GM12875 (cell line): ENCODE results near the gene NKAP.
"Not testable (repeated sequence)": the region's sequence is repeated elsewhere in the genome, so short reads cannot be mapped to it uniquely, and the experiment has no call there.

ENCODE experiments used
- H3K4me3 ChIP-seq: one replicate; pipeline ENCODE4 v1.5.1; 2011; ENCODE audit warnings: low read depth, low read length, control low read depth
- CTCF ChIP-seq: IDR thresholded peaks from 2 replicates; pipeline ENCODE4 v1.5.1; 2011; ENCODE audit warnings: low read depth, mild to moderate bottlenecking, control low read depth, inconsistent platforms, low read length, moderate library complexity, borderline replicate concordance; ENCODE audit not compliant: insufficient read depth

Gene NKAP

GRCh38 chrX:119983494-119983893, 39.9 kb upstream of the NKAP start:
- TF ChIP-seq CTCF: no peak

GRCh38 chrX:119982145-119982544, 38.6 kb upstream of the NKAP start:
- no peak for TF ChIP-seq CTCF
- H3K4me3 ChIP-seq: no peak overlapping the region

More at GRCh38 chrX:119983494-119983893, 39.9 kb upstream of the NKAP start:
- no peak overlapping the region for H3K4me3 ChIP-seq

- TF ChIP-seq CTCF: peak; percentile 70
- no peak overlapping the region for H3K4me3 ChIP-seq
Measured at GRCh38 chrX:119981286-119982070, 37.9 kb upstream of the NKAP start.

GRCh38 chrX:119977172-119977571, 33.6 kb upstream of the NKAP start:
- H3K4me3 ChIP-seq: not testable (repeated sequence)

- TF ChIP-seq CTCF: no peak
- no peak overlapping the region for H3K4me3 ChIP-seq
Measured at GRCh38 chrX:119971184-119971583, 27.6 kb upstream of the NKAP start.

DNA sequence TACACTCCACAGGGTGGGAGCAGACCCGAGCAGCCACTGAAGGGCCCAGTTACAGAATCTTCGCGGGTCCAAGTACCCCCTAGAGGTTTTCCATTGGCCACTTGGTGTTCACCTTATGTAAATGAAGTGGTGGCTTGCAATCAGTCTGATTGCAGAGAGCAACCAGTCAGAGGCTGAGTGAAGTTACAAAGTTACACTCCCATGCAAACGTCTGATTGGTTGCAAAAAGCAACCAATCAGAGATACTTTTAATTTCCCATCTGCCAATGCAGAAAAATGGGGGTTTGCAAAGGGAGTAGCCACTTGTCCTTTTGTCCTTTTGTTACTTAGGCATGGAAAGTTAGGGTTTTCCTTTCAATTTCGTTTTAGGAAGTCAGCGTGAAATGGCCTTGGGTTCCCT, 27.0 kb upstream of the NKAP start:
- TF ChIP-seq CTCF: no peak

DNA sequence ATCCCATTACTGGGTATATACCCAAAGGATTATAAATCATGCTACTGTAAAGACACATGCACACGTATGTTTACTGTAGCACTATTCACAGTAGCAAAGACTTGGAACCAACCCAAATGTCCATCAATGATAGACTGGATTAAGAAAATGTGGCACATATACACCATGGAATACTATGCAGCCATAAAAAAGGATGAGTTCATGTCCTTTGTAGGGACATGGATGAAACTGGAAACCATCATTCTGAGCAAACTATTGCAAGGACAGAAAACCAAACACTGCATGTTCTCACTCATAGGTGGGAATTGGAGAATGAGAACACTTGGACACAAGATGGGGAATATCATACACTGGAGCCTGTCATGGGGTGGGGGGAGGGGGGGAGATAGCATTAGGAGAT, 23.3 kb upstream of the NKAP start:
- H3K4me3 ChIP-seq: not testable (repeated sequence)

More for the DNA sequence above, 27.0 kb upstream of the NKAP start:
- no peak overlapping the region for H3K4me3 ChIP-seq

- no peak for TF ChIP-seq CTCF
Measured at GRCh38 chrX:119960625-119961024, 17.1 kb upstream of the NKAP start.

DNA sequence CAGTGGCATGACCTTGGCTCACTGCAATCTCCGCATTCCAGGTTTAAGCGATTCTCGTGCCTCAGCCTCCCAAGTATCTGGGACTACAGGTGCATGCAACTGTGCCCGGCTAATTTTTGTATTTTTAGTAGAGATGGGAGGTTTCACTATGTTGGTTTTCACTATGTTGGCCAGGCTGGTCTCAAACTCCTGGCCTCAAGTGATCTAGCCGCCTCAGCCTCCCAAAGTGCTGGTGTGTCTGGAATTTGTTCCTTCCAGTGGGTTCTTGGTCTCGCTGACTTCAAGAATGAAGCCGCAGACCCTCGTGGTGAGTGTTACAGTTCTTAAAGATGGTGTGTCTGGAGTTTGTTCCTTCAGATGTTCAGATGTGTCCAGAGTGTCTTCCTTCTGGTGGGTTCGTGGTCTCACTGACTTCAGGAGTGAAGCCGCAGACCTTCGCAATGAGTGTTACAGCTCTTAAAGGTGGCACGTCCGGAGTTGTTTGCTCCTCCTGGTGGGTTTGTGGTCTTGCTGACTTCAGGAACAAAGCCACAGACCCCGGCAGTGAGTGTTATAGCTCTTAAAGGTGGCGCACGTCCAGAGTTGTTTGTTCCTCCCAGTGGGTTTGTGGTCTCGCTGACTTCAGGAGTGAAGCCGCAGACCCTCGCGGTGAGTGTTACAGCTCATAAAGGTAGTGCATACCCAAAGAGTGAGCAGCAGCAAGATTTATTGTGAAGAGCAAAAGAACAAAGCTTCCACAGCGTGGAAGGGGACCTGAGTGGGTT, 12.4 kb upstream of the NKAP start:
- H3K4me3 ChIP-seq: not testable (repeated sequence)

More at GRCh38 chrX:119960625-119961024, 17.1 kb upstream of the NKAP start:
- no peak overlapping the region for H3K4me3 ChIP-seq
